NB4 (cell line): ENCODE measurements around the gene MND1.

Source experiments
- CTCF ChIP-seq: IDR thresholded peaks from one replicate; pipeline ENCODE4 v1.5.1; 2012; ENCODE audit warnings: low read depth, low read length
- MYC ChIP-seq: IDR thresholded peaks from 2 replicates; pipeline ENCODE4 v1.6.1; 2011; ENCODE audit warnings: low read depth, low read length
- POLR2A ChIP-seq: IDR thresholded peaks from 2 replicates; pipeline ENCODE4 v1.6.1; 2011; ENCODE audit warnings: mild to moderate bottlenecking; ENCODE audit not compliant: insufficient read length; ENCODE audit errors: extremely low read depth

- TF ChIP-seq CTCF: no peak
- TF ChIP-seq POLR2A: no peak
- TF ChIP-seq MYC: no peak
Measured at GRCh38 chr4:153453402-153453801, 108.9 kb downstream of the MND1 start.
